GM19239 (cell line): ENCODE results near the gene NLRP9.
"Not testable (repeated sequence)": the region's sequence is repeated elsewhere in the genome, so short reads cannot be mapped to it uniquely, and the experiment has no call there.

ENCODE experiments used
- DNase-seq: peaks from one replicate; pipeline ENCODE4 v3.0.0; 2011; ENCODE audit warnings: low spot score; ENCODE audit not compliant: insufficient read length
- FAIRE-seq: peaks from 2 replicates; lab custom pipeline; 2011; peaks lifted over from hg19 to GRCh38; lab: Jason Lieb, UNC

Gene NLRP9

DNA sequence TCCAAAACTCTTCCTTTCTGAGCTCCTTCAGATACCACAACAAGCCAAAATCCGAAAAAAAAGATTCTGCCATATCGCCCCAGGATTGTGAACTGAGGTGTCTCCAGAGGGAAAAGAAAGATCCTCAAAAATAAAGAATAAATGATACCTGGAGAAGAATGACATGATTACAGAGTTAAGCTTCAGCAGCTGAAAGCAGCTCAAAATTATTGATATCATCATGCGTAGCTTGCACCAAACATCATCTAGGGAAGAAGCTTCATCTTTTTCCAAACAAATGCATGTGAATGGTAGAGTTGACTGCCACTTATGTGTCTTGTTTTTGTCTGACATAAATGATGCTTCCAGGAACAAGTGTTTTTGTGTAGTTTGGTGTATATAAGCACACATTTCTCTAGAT is at the start of gene NLRP9:
Gene NLRP9, minus strand, starts transcription at position 101 of the 400 bp plus-strand sequence. Its CDS starts 28 bp downstream, at position 73.
- DNase-seq (no peak), FAIRE-seq (no peak)

DNA sequence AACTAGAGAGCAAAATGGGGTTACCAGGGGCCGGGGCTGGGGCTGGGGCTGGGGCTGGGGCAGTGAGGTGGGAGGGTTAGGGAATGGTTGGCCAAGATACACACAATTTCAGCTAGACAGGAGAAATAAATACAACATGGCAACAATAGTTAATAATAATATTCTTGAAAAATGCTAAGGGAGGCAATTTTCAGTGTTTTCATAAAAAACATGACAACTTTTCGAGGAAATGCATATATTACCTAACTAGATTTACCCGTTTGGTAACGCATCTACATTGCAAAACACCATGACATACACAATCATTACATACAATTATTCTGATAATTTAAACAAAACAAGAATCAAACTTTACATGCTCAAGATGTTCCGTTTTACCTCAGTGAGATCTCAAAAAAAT is 42.9 kb upstream of the NLRP9 start:
- DNase-seq (no peak), FAIRE-seq (no peak)

DNA sequence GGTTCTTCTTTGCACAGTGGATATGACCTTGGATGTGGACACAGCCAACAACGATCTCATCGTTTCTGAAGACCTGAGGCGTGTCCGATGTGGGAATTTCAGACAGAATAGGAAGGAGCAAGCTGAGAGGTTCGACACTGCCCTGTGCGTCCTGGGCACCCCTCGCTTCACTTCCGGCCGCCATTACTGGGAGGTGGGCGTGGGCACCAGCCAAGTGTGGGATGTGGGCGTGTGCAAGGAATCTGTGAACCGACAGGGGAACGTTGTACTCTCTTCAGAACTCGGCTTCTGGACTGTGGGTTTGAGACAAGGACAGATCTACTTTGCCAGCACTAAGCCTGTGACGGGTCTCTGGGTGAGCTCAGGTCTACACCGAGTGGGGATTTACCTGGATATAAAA is 40.1 kb upstream of the NLRP9 start:
- DNase-seq (no peak), FAIRE-seq (no peak)

DNA sequence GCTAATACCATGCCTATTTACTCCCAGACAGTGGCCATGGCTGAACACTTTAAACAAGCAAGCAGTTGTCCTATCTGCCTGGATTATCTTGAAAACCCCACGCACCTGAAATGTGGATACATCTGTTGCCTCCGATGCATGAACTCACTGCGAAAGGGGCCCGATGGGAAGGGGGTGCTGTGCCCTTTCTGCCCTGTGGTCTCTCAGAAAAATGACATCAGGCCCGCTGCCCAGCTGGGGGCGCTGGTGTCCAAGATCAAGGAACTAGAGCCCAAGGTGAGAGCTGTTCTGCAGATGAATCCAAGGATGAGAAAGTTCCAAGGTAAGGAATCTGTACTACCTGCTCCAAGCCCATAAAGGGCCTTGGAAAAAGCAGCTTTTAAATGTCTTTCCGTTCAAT is 39.3 kb upstream of the NLRP9 start:
- DNase-seq = no peak
- FAIRE-seq = no peak

DNA sequence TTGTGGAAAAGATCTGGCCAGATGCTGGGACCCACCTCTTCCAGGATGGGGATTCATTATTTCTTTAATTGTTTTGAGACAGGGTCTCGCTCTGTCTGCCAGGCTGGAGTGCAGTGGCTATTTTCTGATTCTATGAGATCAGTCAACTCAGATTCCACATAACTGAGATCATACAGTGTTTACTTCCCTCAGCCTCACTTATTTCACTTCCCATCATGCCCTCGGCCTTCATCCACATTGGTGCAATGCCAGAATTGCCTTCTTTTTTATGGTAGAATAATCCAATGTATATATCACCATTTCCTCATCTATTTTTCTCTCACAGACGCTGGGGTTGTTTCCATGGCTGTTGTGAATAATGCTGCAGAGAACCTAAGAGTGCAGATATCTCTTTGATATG is 31.4 kb upstream of the NLRP9 start:
- not testable (repeated sequence) for FAIRE-seq, DNase-seq

DNA sequence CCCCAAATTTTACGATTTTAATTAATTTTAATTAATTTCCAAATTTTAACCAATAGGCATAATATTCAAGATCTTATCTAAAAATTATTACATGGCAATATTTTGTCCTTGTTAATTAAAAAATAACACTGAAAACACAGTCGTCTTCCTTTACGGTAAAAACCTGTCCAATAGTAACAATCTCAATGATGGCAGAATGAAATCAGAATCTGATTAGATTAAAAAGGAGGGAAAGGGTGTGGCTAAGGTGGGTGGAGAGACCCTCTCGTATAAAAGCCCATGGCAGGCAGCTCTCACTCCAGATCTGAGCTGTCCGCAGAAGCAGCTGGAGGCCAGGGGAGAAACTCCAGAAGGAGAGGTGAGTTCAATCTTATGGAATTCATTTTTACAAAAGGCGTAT is 30.6 kb upstream of the NLRP9 start, which contains the start of gene RFPL4AL1:
Gene RFPL4AL1, plus strand, starts transcription at position 301 of the 400 bp plus-strand sequence. CDS start 2,687 bp downstream, outside the sequence.
- not testable (repeated sequence) for DNase-seq, FAIRE-seq

DNA sequence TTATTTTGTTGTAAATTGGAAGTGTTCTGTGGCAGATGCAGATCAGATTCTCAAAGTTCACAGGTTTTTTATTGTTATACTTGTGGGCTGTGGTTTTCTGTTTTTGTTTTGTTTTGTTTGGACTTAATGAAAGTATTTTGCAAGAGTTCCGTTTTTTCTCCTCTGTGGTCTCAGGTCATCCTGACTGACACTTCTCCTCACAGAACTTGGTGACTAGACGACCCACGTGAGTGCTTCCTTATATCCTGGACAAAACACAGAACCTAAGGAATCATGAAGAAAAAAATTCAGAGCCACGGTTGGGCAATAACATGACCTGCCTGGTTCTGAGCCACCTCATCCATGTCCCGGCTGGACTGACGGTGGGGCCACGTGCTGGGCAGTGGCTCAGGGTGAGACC is 28.3 kb upstream of the NLRP9 start:
- no peak for DNase-seq
- no peak for FAIRE-seq

DNA sequence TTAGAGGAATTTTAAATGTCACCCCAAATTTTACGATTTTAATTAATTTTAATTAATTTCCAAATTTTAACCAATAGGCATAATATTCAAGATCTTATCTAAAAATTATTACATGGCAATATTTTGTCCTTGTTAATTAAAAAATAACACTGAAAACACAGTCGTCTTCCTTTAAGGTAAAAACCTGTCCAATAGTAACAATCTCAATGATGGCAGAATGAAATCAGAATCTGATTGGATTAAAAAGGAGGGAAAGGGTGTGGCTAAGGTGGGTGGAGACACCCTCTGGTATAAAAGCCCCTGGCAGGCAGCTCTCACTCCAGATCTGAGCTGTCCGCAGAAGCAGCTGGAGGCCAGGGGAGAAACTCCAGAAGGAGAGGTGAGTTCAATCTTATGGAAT is 20.6 kb upstream of the NLRP9 start, which contains the start of gene RFPL4A:
Gene RFPL4A, plus strand, starts transcription at position 301 of the 400 bp plus-strand sequence. CDS start 2,704 bp downstream, outside the sequence.
- not testable (repeated sequence) for FAIRE-seq, DNase-seq

DNA sequence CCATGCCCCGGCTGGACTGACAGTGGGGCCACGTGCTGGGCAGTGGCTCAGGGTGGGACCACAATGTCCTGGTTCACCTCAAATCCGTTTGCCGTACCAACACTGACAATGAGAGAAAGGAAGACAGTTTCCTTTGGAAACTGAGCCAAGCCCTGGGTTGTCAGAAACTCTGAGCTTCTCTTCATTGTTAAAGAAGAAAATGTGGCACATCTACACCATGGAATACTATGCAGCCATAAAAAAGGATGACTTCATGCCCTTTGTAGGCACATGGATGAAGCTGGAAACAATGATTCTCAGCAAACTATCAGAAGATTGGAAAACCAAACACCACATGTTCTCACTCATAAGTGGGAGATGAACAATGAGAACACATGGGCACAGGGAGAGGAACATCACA is 18.6 kb upstream of the NLRP9 start:
- FAIRE-seq, DNase-seq: not testable (repeated sequence)

DNA sequence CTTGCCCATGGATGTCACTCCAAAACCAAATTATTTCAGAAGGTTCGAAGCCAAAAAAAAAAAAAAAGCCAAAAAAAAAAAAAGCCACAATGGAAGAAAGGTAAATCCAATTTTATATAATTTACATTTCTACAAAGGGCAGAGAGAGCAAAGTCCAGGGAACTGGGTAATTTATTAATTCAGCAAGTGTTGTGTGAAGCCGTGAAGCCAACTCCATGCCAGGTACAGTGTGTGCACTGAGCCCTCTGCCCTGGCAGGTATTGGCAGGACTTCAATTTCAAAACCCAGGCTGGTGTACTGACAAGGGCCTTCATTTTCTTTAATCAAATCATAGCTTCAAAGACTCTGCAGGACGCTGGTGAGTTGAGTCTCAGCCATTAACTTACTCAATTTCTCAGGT is 15.2 kb upstream of the NLRP9 start:
- FAIRE-seq = no peak
- no peak for DNase-seq

DNA sequence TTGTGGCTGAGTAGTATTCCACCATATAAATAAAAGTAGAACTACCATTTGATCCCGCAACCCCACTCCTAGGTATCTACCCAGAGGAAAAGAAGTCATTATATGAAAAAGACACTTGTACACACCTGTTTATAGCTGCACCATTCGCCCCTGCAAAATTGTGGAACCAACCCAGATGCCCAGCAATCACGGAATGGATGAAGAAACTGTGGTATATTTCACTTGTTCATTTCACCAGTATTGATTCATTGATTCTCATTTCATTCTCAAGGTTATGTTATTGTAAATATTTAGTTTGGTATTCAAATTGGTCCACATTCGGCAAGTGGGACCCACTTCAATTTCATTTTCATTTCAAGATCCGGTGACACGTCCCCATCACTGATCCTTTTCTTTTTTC is 12.5 kb upstream of the NLRP9 start:
- FAIRE-seq = no peak
- DNase-seq = no peak

DNA sequence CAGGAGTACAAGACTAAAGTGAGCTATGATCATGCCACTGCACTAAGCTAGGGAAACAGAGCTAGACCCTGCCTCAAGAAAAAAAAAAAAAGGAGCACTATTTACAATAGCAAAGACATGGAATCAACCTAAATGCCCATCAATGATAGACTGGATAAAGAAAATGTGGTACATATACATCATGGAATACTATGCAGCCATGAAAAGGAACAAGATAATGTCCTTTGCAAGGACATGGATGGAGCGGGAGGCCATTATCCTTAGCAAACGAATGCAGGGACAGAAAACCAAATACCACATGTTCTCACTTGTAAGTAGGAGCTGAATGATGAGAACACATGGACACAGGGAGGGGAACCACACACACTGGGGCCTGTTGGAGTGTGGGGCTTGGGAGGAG is 7.8 kb downstream of the NLRP9 start:
- not testable (repeated sequence) for DNase-seq, FAIRE-seq

DNA sequence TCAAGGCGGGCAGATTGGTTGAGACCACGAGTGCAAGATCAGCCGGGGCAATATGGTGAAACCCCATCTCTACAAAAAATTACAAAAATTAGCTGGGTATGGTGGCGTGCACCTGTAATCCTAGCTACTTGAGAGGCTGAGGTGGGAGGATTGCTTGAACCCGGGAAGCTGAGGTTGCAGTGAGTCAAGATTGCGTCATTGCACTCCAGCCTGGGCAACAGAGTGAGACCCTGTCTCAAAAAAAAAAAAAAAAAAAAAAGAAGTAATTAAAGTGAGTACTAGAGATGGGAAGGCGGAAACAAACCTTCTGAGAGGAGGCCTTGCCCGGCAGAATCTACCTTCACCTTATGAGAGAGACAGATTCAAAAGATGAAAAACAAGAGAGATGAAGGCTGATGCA is 14.7 kb downstream of the NLRP9 start:
- FAIRE-seq (no peak), DNase-seq (no peak)

DNA sequence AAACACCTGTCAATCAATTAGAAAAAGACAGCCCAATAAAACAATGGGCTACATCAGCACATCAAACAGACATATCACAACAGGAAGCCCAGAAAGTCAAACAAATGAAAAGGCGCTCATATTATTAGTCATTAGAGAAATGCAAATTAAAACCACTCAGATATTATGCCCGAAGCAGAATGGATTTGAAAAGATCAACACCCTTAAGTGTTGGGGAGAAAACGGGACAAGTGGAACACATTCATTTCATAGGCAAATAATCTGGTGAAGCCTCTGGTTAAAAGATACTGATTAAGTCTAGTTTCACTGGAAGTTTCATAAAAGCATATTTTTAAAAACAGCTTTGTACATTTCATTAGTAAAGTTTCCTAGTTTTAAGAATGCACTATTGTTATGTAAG is 17.4 kb downstream of the NLRP9 start:
- DNase-seq = no peak
- no peak for FAIRE-seq

DNA sequence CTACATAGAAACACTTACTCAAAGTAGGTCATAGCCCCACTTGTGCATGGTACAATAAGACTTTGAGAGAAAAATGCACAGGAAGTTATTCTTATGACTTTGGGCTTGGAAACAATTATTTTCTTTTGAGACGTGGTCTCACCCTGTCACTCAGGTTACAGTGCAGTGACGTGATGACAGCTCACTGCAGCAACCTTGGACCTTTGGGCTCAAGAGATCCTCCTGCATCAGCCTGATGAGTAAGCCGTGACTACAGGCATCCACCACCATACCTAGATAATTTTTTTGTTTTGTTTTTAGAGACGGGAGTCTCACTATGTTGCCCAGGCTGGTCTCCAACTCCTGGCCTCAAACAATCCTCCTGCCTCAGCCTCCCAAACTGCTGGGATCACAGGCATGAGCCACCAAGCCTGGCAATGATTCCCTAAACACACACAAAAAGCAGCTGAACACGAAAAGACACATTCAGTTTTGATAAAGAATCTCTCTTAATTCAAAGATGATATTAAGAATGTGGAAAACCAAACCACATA is 17.9 kb downstream of the NLRP9 start:
- DNase-seq (no peak), FAIRE-seq (no peak)

DNA sequence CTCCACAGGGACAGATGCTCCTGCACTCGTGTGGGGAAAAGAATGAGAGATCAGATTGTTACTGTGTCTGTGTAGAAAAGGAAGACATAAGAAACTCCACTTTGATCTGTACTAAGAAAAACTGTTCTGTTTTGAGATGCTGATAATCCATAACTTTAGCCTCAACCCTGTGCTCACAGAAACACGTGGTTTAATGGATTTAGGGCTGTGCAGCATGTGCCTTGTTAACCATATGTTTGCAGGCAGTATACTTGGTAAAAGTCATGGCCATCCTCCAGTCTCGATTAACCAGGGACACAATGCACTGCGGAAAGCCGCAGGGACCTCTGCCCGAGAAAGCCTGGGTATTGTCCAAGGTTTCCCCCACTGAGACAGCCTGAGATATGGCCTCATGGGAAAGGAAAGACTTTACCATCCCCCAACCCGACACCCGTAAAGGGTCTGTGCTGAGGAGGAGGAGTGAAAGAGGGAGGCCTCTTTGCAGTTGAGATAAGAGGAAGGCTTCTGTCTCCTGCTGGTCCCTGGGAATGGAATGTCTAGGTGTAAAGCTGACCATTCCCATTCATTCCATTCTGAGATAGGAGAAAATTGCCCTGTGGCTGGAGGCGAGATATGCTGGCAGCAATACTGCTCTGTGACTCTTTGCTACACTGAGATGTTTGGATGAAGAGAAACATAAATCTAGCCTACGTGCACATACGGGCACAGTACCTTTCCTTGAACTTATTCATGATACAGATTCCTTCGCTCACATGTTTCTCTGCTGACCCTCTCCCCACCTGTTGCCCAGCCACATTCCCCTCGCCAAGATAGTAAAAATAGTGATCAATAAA is 20.1 kb downstream of the NLRP9 start:
- FAIRE-seq, DNase-seq: not testable (repeated sequence)

DNA sequence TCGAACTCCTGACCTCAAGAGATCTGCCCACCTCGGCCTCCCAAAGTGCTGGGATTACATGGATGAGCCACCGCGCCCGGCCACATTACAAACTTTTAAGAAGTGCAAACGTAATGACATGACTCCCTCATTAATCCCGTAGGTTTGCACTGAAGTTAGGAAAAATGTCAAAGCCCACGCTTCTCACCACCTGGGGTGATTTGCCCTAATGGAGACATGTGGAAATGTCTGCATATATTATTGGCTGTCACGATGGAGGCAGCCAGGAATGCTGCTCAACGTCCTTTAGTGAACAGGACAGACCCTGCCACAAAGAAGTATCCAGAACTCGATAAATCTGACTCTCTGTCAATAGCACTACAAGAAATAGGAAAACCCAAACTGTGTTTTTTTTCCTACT is 21.0 kb downstream of the NLRP9 start:
- DNase-seq (no peak), FAIRE-seq (no peak)

DNA sequence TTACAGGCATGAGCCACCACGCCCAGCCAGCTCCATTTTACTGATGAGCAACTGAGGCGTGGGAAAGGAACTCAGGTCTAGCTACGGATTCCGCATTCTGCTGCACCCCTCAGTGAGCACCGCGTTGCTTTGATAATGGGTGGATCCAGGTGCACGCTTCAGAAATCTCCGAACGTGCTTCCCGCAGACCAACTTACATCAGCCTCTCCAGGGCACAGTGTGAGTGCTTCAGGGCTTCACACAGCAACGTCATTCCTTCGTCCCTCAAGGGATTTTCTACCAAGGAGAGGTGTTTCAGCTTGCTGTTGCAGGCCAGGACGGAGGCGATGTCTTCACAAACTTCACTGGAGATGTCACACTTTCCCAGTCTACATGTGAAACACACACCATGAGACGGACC is 21.7 kb downstream of the NLRP9 start:
- FAIRE-seq = no peak
- no peak for DNase-seq

DNA sequence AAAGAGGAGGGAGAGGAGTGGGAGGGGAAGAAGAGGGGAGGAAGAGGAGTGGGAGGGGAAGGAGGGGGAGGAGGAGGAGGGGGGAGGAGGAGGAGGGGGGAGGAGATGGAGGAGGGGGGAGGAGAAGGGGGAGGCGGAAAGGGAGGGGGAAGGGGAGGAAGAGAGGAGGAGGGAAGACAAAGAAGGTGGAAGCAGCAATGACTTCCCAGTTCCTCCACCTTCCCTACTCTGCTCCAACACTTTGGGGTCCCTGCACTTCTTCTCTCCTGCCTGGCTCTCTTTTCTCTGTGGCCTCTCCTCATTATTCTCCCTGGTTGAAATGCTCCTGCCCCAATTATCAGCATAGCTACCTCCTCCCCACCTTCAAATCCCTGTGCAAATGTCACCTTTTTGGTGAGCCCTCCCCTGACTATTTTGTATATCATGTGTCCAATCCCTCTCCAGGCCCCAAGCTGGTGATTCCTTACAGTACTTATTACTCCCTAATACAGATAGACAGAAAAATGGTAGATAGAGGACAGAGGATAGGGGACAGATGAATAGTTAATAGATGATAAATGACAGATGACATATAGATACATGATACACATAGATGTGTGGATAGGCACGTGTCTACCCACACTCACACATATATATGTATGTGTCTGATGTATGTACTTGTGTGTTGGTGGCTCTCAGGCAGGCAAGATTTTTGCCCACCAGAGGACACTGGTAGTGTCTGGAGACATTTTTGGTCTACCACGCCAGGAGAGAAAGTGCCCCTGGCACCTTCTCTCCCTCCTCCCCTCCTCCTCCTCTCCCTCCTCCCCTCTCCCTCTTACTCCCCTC is 25.2 kb downstream of the NLRP9 start:
- no peak for FAIRE-seq
- no peak for DNase-seq

DNA sequence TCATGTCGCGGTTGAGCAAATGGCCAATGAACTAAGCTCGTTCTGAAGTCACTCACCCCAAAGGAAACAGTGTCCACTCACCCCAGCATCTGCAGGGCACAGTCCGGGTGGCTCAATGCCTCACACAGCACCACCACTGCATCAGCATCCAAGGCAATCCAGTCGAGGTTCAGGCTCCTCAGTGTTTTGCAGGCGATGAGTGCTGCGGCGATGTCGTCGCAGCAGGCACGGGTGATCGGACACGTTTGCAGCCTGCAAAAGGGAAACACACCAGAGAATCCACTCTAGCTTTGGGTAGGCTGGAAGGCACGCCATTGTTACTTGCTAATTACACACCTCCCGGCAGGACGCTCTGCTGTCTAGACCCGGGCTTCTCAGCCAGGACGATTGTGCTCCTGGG is 26.5 kb downstream of the NLRP9 start:
- no peak for DNase-seq
- FAIRE-seq = no peak

DNA sequence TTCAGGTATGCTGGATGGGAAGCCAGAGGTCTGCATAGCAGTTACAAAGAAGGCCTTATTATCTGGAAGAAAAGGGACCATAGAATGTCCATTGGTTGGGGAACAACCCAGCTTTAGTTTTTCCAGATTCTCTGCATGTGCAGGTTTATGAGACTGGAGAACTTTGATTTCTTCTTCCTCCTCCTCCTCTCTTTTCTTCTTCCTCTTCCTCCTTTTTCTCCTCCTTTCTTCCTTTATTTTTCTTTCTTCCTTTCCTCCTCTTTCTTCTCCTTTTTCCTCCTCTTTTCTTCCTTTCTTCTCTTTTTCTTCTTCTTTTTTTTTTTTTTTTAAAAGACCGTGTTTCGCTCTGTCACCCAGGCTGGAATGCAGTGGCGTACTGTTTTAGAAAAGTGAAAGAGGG is 32.2 kb downstream of the NLRP9 start:
- FAIRE-seq (no peak), DNase-seq (no peak)
